Activated CD4-positive, alpha-beta T cell treated with anti-CD3 and anti-CD28 coated beads, Interleukin-2, amount 10 ng/mL, durations not matched to agents 7 days and 5 days (primary cell): ENCODE measurements around the gene PREX1. TPM values are rescaled to one million over a fixed set of nuclear protein-coding genes. Genes with fewer than 3 reads are reported as not detected.
A peak's percentile ranks its signal among the peaks of the same experiment; 100 is the strongest.

ENCODE experiments used
- CTCF ChIA-PET: fragments of 350-600 bp; sonication (Branson Sonifier 250); formaldehyde crosslinking; loops from one replicate; lab custom pipeline; 2021; ENCODE audit warnings: antibody characterized with exemption; lab: Charles Lee
- POLR2A ChIA-PET: fragments of 350-600 bp; sonication (Branson Sonifier 250); formaldehyde crosslinking; loops from one replicate; lab custom pipeline; 2021; ENCODE audit warnings: antibody characterized with exemption; lab: Charles Lee
- DNase-seq: peaks from one replicate; pipeline ENCODE4 v3.0.0-alpha.2; 2020
- H3K27ac Mint-ChIP-seq: one replicate; pipeline ENCODE4 v1.8.0; 2021; ENCODE audit warnings: mild to moderate bottlenecking, moderate library complexity, mixed read lengths
- H3K27me3 Mint-ChIP-seq: one replicate; pipeline ENCODE4 v1.8.0; 2021; ENCODE audit warnings: mixed read lengths
- H3K36me3 Mint-ChIP-seq: one replicate; pipeline ENCODE4 v1.8.0; 2021; ENCODE audit warnings: low read depth, mixed read lengths
- H3K4me1 Mint-ChIP-seq: one replicate; pipeline ENCODE4 v1.8.0; 2021; ENCODE audit warnings: mixed read lengths
- H3K4me3 Mint-ChIP-seq: one replicate; pipeline ENCODE4 v1.8.0; 2021; ENCODE audit warnings: mild to moderate bottlenecking, moderate library complexity, mixed read lengths
- H3K9me3 Mint-ChIP-seq: one replicate; pipeline ENCODE4 v1.8.0; 2021; ENCODE audit warnings: mixed read lengths
- total RNA-seq, 2 experiments: library from RNA; stranded (reverse); gene quantifications; one replicate each; pipeline ENCODE4 v1.2.3, GENCODE V29; 2021

Gene PREX1
- total RNA-seq, 2 experiments from 2014 or later: 81.0 to 86.1 TPM

DNA sequence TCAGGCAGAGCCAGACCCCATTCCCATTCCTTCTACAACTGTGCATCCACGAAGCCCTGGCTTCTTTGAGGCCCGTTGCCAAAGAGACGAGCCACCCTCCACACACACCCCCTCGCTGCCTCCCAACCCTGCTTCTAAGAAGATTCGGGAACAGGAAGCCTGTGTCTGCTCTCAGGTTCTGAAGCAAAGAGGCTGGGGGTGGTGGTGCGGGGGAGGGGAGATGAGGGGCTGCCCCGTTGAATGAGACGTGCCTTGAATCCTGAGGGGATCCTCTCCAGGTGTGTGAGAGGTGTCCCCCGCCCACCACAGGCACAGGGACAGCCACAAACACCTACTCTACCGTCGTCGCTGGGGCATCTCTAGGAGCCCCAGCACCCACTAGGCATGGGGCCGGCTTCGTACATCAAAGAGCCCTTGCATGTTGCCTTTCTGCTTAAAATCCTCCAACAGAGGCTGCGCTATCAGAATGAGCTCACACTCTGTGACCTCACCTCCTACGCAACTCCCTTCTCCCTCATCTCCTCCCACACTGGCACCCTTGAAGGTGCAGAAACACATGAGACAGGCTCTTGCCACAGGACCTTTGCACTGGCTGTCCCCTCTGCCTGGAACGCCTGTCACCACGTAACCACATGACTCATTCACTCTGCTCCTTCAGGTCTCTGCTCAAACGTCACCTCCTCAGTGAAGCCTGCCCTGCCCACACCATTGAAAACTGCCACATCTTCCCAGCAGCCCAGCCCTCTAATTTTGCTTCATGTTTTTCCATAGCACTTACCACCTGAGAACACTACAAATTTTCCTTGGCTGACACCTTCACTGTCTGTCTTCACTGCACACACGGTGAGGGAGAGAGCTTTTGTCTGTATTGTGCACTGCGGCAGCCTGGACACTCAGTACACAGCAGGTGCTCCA, 58.5 kb downstream of the PREX1 start:
- CTCF ChIA-PET: no interaction called here
- Mint-ChIP-seq H3K4me3 (peak overlapping the region; percentile 34), H3K4me1 (peaks cover 87% of the 10 kb centered on the region), H3K27me3 (no peaks in the 10 kb centered on the region), H3K9me3 (peaks cover 2% of the 10 kb centered on the region), H3K36me3 (peaks cover 38% of the 10 kb centered on the region), H3K27ac (peak overlapping the region; percentile 85)
- POLR2A ChIA-PET: interaction anchor here (0.6 kb wide), 1 partner anchor 19 kb away, joined by 4 read pairs; no protein-coding TSS in a partner anchor
- peak; percentile 86 for DNase-seq

DNA sequence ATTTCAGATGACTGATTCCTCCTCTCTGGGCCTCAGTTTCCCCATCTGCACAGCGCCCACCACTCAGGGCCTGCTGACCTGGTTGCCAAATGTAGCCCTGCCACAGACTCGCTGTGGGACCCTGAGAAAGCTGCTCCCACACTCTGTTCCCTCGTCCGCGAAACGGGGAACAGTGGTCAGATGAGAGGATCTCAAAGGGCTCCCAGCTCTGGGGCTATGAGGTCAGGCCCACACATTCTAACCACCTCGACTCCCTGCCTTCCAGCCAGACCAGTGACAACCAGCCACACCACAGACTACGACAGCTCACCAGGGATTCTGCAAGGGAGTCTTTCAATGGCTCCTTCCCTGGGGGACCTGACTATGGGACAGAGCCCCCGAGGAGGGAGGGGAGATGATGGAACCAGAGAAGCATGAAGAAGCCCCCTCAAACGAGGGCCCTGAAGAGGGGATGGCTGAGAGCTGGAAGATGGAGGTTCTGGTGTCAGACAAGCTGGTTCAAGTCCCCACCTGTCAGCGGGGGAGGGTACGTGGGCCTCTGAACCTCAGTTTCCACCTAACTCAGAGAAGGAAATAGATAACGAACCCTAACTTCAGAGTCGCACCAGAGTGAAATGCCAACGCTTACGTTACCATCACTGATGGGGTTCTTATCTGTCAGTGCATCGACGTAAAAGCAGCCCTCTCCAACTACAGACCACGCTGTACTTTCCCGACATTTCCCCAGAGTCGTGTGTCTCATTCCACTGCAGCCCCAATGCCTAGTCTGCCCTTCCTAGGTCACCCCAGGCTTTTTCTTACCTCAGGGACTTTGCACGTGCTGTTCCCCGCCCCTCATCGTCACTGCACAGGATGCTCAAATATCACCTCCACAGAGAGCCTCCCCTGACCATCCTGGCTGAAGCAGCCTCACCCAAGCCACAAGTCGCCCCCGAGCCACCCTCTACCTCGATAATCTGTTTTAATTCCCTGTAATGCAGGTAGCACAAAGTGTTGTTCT, 60.5 kb downstream of the PREX1 start:
- Mint-ChIP-seq H3K36me3 (peaks cover 42% of the 10 kb centered on the region), H3K9me3 (peaks cover 3% of the 10 kb centered on the region), H3K27ac (peak overlapping the region; percentile 78), H3K27me3 (no peaks in the 10 kb centered on the region), H3K4me1 (peaks cover 84% of the 10 kb centered on the region), H3K4me3 (no peak overlapping the region)
- no peak for DNase-seq
- ChIA-PET POLR2A (no interaction called here), CTCF (interaction anchor here (0.7 to 1.6 kb wide), 3 partner anchors 8 to 34 kb away, joined by 3 to 5 read pairs (median 4); no protein-coding TSS in a partner anchor)

DNA sequence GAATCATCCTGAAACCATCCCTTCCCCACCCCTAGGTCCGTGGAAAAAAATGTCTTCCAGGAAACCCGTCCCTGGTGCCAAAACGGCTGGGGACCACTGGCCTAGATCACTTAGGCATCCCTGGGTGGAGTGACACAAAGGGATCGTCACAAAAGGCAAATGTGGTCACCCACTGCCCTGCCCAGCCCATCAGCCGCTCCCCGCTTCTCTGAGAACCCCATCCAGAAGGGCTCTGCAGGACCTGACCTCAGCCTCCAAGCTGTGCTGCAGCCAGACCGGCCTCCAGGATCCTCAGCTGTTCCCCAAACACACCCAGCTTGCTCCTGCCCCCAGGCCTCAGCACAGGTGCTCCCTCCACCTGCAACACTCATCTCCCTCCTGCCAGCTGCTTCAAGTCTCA, 61.6 kb downstream of the PREX1 start:
- peaks cover 88% of the 10 kb centered on the region for H3K4me1 Mint-ChIP-seq
- H3K36me3 Mint-ChIP-seq: peaks cover 51% of the 10 kb centered on the region
- peak overlapping the region; percentile 68 for H3K27ac Mint-ChIP-seq
- H3K27me3 Mint-ChIP-seq: no peaks in the 10 kb centered on the region
- ChIA-PET POLR2A (no interaction called here), CTCF (interaction anchor here (1.3 to 1.6 kb wide), 3 partner anchors 9 to 35 kb away, joined by 4 to 6 read pairs (median 5); no protein-coding TSS in a partner anchor)
- H3K9me3 Mint-ChIP-seq: peaks cover 8% of the 10 kb centered on the region
- no peak for DNase-seq
- no peak overlapping the region for H3K4me3 Mint-ChIP-seq

DNA sequence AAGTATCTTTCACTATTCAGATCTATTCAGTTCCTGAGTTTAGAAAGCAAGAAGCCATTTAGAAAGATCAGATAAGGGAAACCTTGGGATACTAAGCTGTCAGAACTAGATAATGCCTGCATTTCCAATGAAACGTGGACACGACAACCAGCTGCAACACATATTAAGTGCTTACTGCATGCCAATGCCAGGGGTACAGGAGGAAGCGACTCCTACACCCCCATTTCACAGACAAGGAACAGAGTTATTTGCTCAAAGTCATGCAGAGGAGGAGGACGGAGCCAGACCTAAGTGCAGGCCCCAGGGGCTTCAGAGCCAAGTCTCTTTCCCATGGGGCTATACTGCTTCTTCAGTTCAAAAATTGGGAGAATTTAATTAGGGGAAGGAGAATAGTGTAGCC, 62.4 kb downstream of the PREX1 start:
- ChIA-PET POLR2A (no interaction called here), CTCF (interaction anchor here (1.3 to 1.6 kb wide), 3 partner anchors 10 to 36 kb away, joined by 4 to 6 read pairs (median 5); no protein-coding TSS in a partner anchor)
- H3K27ac Mint-ChIP-seq: no peak overlapping the region
- H3K4me1 Mint-ChIP-seq: peaks cover 89% of the 10 kb centered on the region
- H3K4me3 Mint-ChIP-seq: no peak overlapping the region
- no peak for DNase-seq
- H3K9me3 Mint-ChIP-seq: peaks cover 8% of the 10 kb centered on the region
- H3K27me3 Mint-ChIP-seq: no peaks in the 10 kb centered on the region
- H3K36me3 Mint-ChIP-seq: peaks cover 52% of the 10 kb centered on the region

DNA sequence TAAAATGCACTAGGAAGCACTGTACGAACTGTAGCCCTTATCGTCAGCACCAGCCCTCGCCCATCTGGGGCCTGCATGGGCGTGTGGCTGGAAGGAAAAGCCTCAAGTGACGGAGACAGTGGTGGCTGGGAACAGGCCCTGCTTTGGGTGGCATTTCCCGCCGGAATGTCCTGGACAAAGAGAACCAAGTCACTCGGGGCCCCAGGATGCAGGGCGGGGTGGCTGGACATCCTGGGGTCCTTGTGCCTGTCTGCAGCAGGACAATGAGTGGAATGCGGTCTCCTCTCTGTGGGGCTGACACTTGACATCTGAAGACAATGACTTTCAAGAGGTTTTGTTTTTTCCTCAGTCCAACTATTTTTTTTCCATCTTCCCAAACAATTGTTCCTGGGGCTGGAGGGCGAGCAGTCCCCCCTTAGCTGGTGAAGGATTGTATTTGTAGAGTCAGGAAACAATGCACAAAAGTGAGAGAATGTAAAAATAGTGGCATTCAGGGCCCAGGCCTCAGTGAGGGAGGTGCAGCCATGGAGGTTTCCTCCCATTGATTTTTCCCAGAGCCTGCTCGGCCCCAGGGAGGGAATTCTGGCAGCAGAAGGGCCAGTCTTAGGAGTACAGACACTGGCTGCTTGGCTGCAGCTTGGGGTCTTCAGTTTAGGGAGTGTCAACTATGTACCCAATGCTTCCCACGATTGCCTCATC, 64.4 kb downstream of the PREX1 start:
- CTCF ChIA-PET: interaction anchor here (0.7 kb wide), 1 partner anchor 12 kb away, joined by 4 read pairs; no protein-coding TSS in a partner anchor
- H3K27me3 Mint-ChIP-seq: no peaks in the 10 kb centered on the region
- peaks cover 57% of the 10 kb centered on the region for H3K36me3 Mint-ChIP-seq

DNA sequence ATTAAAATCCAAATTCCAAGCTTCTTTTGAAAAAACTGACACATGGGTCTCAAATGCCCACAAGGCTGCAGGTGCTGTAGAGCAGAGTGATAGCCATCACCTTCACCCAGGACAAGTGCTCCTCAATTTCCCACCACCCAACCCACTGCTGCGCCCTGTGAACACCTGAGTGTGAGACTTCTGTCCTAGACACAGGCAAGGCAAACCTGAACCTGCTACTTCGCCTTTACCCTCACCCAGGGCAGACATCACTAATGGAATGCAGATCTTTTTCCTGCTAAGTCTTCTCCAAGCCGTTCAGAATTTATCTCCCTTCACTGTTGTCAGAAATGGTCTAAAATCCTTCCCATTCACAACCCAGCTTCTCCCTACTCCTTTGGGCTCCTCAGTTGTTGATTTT, 65.9 kb downstream of the PREX1 start:
- Mint-ChIP-seq H3K4me1 (peaks cover 87% of the 10 kb centered on the region), H3K27me3 (no peaks in the 10 kb centered on the region), H3K36me3 (peaks cover 60% of the 10 kb centered on the region), H3K9me3 (peaks cover 13% of the 10 kb centered on the region), H3K27ac (peak overlapping the region; percentile 94), H3K4me3 (peak overlapping the region; percentile 55)
- CTCF ChIA-PET: no interaction called here
- POLR2A ChIA-PET: no interaction called here
- no peak for DNase-seq

More for the DNA sequence above, 64.4 kb downstream of the PREX1 start:
- POLR2A ChIA-PET: no interaction called here
- no peak overlapping the region for H3K4me3 Mint-ChIP-seq
- H3K27ac Mint-ChIP-seq: peak overlapping the region; percentile 94
- H3K9me3 Mint-ChIP-seq: peaks cover 13% of the 10 kb centered on the region
- H3K4me1 Mint-ChIP-seq: peaks cover 87% of the 10 kb centered on the region
- no peak for DNase-seq

DNA sequence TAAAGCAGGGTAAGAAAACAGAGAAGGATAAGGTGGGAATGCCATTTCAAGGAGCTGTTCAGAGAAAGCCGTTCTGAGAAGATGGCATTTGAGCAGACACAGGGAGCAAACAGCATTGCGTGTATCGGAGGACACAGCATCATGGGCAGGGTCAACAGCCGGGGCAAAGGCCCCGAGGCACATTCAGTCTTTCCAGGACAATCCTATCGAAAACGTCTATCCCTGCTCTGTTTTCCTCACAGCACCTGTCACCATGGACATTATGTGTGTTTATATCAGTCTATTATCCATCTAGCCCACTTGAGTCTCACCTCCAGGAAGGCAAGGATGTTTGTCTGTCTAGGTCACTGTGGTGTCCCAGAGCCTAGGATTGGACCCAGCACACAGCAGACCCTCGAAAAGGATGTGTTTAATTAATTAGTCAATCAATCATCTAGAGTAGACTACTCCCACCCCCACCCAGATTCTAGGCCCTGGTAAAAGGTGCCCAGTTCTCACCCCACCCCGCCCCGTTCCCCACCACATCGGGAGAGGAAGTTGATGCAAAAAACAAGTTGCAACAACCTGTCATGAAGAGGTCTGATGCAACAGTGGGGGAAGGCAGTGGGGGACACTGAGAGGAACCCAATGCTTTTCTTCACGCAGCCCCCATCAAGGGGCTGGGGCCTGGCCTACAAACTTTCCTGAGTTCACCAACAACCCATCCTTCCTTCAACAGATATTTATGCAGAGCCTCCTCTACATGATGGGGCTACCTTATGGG, 66.6 kb downstream of the PREX1 start:
- peak overlapping the region; percentile 55 for H3K4me3 Mint-ChIP-seq
- peaks cover 87% of the 10 kb centered on the region for H3K4me1 Mint-ChIP-seq
- ChIA-PET POLR2A (no interaction called here), CTCF (no interaction called here)
- H3K27ac Mint-ChIP-seq: peak overlapping the region; percentile 94
- H3K9me3 Mint-ChIP-seq: peaks cover 15% of the 10 kb centered on the region
- peak; percentile 75 for DNase-seq
- H3K27me3 Mint-ChIP-seq: no peaks in the 10 kb centered on the region
- peaks cover 63% of the 10 kb centered on the region for H3K36me3 Mint-ChIP-seq

DNA sequence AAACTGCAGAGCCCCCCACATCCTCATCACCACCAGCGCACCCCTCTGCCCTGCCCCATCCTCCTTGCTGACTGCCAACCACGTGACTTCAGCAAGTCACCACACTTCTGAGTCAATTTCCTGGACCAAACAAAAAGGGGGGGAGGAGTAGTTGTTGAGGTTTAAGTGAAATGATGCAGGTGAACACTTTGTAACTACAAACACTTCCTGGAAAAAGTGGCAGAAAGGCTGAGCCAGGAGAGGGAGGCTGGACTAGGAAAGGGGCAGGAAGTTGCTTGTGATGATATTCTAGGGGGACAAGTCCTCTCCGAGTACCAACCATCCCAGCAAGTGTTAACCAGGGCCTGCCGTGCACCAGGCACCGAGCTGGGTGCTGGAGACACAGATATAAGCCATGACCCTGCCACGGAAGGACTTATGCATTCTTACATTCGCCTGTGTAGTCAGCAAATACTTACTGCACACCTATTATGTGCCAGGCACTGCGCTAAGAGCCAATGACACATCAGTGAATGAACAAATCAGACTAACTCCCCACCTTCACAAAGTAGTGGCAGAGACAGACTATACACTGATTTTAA, 67.3 kb downstream of the PREX1 start:
- Mint-ChIP-seq H3K9me3 (peaks cover 21% of the 10 kb centered on the region), H3K4me1 (peaks cover 87% of the 10 kb centered on the region), H3K4me3 (peak overlapping the region; percentile 55), H3K27me3 (no peaks in the 10 kb centered on the region), H3K36me3 (peaks cover 68% of the 10 kb centered on the region), H3K27ac (peak overlapping the region; percentile 94)
- POLR2A ChIA-PET: no interaction called here
- CTCF ChIA-PET: interaction anchor here (1.1 kb wide), 1 partner anchor 10 kb away, joined by 3 read pairs; no protein-coding TSS in a partner anchor
- DNase-seq: peak; percentile 86

DNA sequence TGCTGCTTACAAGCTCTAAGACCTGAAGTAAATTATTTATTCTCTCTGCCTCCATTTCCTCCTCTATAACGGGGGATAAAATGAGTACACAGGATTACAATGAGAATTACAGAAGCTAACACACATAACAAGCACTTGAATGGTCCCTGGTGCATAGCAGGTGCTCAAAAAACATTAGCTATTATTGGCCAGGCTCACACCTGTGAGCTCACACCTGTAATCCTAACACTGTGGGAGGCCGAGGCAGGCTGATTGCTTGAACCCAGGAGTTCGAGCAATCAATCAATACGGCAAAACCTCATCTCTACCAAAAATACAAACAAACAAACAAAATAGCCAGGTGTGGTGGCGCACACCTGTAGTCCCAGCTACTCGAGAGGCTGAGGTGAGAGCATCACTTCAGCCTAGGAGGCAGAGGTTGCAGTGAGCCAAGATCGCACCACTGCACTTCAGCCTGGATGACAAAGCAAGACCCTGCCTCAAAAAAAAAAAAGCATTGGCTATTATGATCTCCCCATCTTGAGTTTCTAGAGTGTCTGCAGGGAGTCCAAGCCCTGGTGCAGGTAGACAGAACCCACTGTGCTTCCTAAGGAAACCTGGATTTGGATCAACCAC, 68.1 kb downstream of the PREX1 start:
- Mint-ChIP-seq H3K27me3 (no peaks in the 10 kb centered on the region), H3K9me3 (peaks cover 27% of the 10 kb centered on the region), H3K27ac (peak overlapping the region; percentile 94), H3K4me1 (peaks cover 86% of the 10 kb centered on the region), H3K36me3 (peaks cover 69% of the 10 kb centered on the region), H3K4me3 (peak overlapping the region; percentile 55)
- ChIA-PET CTCF (interaction anchor here (1.1 kb wide), 1 partner anchor 9 kb away, joined by 3 read pairs; no protein-coding TSS in a partner anchor), POLR2A (no interaction called here)
- no peak for DNase-seq

DNA sequence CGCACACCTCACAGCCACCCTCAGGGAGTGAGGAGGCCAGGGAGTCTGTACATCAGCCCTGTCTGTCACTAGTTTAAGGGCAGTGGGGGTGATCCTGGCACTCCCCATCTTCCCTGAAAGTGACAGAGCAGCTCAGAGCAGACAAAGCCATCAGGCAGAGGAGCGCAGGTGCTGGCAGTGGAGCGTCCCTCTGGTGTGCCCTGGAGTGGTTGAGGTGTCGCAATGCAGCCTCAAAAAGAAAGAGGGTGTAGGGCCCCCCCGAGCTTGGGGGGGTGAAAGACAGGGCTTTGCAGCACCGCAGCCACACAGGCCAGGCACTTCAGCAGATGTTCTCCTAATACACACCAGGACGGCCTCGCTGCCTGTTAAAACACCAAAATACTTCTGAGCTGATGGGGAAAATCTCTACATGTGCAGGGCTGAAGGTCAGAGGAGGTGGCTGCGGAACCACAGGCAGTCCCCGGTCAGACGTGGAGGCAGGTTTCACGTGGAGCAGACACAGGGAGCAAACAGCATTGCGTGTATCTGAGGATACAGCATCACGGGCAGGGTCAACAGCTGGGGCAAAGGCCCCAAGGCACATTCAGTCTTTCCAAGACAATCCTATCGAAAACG, 69.5 kb downstream of the PREX1 start:
- no peaks in the 10 kb centered on the region for H3K27me3 Mint-ChIP-seq
- peaks cover 85% of the 10 kb centered on the region for H3K4me1 Mint-ChIP-seq
- DNase-seq: no peak
- peak overlapping the region; percentile 94 for H3K27ac Mint-ChIP-seq
- H3K9me3 Mint-ChIP-seq: peaks cover 27% of the 10 kb centered on the region
- ChIA-PET CTCF (interaction anchor here (1.2 kb wide), 2 partner anchors 19 to 317 kb away, joined by 3 read pairs; no protein-coding TSS in a partner anchor), POLR2A (no interaction called here)
- H3K4me3 Mint-ChIP-seq: no peak overlapping the region
- H3K36me3 Mint-ChIP-seq: peaks cover 77% of the 10 kb centered on the region
